ENCODE results near the gene SLC49A4. TPM values are rescaled to one million over a fixed set of nuclear protein-coding genes. Genes with fewer than 3 reads are reported as not detected.

SLC49A4 gene
- total RNA-seq, 1 donor from 2014 or later: 2.0 TPM

GRCh38 chr3:122903171-122903570 is 108.3 kb downstream of the SLC49A4 start:
- Mint-ChIP-seq H3K9me3 (no peaks in the 10 kb centered on the region), H3K4me3 (ENCODE audit: low read depth) (no peak overlapping the region), H3K27ac (no peak overlapping the region), H3K36me3 (ENCODE audit: low read depth) (no peaks in the 10 kb centered on the region), H3K27me3 (ENCODE audit: low read depth) (peaks cover 23% of the 10 kb centered on the region), H3K4me1 (ENCODE audit: low read depth) (no peaks in the 10 kb centered on the region)
- DNase-seq (ENCODE audit: low spot score): no peak
- intact Hi-C loops (cut with micrococcal nuclease): no loop called here

GRCh38 chr3:122907471-122907870 is 112.6 kb downstream of the SLC49A4 start:
- Mint-ChIP-seq H3K36me3 (ENCODE audit: low read depth) (no peaks in the 10 kb centered on the region), H3K4me1 (ENCODE audit: low read depth) (no peaks in the 10 kb centered on the region), H3K27ac (no peak overlapping the region), H3K4me3 (ENCODE audit: low read depth) (no peak overlapping the region), H3K9me3 (no peaks in the 10 kb centered on the region), H3K27me3 (ENCODE audit: low read depth) (peaks cover 26% of the 10 kb centered on the region)
- no peak for DNase-seq (ENCODE audit: low spot score)
- intact Hi-C loops (cut with micrococcal nuclease): no loop called here

- Mint-ChIP-seq H3K27me3 (ENCODE audit: low read depth) (peaks cover 27% of the 10 kb centered on the region), H3K9me3 (no peaks in the 10 kb centered on the region), H3K4me3 (ENCODE audit: low read depth) (no peak overlapping the region), H3K36me3 (ENCODE audit: low read depth) (no peaks in the 10 kb centered on the region), H3K4me1 (ENCODE audit: low read depth) (no peaks in the 10 kb centered on the region), H3K27ac (no peak overlapping the region)
- intact Hi-C loops (cut with micrococcal nuclease): no loop called here
- no peak for DNase-seq (ENCODE audit: low spot score)
Measured at GRCh38 chr3:122908251-122908650, 113.4 kb downstream of the SLC49A4 start.

- Mint-ChIP-seq H3K4me1 (ENCODE audit: low read depth) (peaks cover 3% of the 10 kb centered on the region), H3K27me3 (ENCODE audit: low read depth) (peaks cover 18% of the 10 kb centered on the region), H3K9me3 (no peaks in the 10 kb centered on the region), H3K4me3 (ENCODE audit: low read depth) (no peak overlapping the region), H3K36me3 (ENCODE audit: low read depth) (no peaks in the 10 kb centered on the region), H3K27ac (no peak overlapping the region)
- no peak for DNase-seq (ENCODE audit: low spot score)
- intact Hi-C loops (cut with micrococcal nuclease): no loop called here
Measured at GRCh38 chr3:122911901-122912300, 117.0 kb downstream of the SLC49A4 start.

GRCh38 chr3:122912772-122913538 is 118.1 kb downstream of the SLC49A4 start:
- peaks cover 14% of the 10 kb centered on the region for H3K27me3 Mint-ChIP-seq (ENCODE audit: low read depth)
- intact Hi-C loops (cut with micrococcal nuclease): no loop called here
- no peaks in the 10 kb centered on the region for H3K9me3 Mint-ChIP-seq
- no peak overlapping the region for H3K27ac Mint-ChIP-seq
- H3K4me3 Mint-ChIP-seq (ENCODE audit: low read depth): no peak overlapping the region
- H3K4me1 Mint-ChIP-seq (ENCODE audit: low read depth): peaks cover 3% of the 10 kb centered on the region
- no peak for DNase-seq (ENCODE audit: low spot score)
- H3K36me3 Mint-ChIP-seq (ENCODE audit: low read depth): no peaks in the 10 kb centered on the region

- intact Hi-C loops (cut with micrococcal nuclease): no loop called here
- H3K27me3 Mint-ChIP-seq (ENCODE audit: low read depth): peaks cover 14% of the 10 kb centered on the region
Measured at GRCh38 chr3:122913539-122914100, 118.8 kb downstream of the SLC49A4 start.

GRCh38 chr3:122915300-122916055 is 120.6 kb downstream of the SLC49A4 start:
- no peak for DNase-seq (ENCODE audit: low spot score)
- no peak overlapping the region for H3K4me3 Mint-ChIP-seq (ENCODE audit: low read depth)

More at GRCh38 chr3:122913539-122914100, 118.8 kb downstream of the SLC49A4 start:
- H3K4me1 Mint-ChIP-seq (ENCODE audit: low read depth): peaks cover 3% of the 10 kb centered on the region
- no peak overlapping the region for H3K27ac Mint-ChIP-seq
- DNase-seq (ENCODE audit: low spot score): no peak
- no peak overlapping the region for H3K4me3 Mint-ChIP-seq (ENCODE audit: low read depth)
- H3K36me3 Mint-ChIP-seq (ENCODE audit: low read depth): no peaks in the 10 kb centered on the region
- H3K9me3 Mint-ChIP-seq: no peaks in the 10 kb centered on the region

GRCh38 chr3:122916084-122916483 is 121.2 kb downstream of the SLC49A4 start:
- no peak overlapping the region for H3K4me3 Mint-ChIP-seq (ENCODE audit: low read depth)
- H3K4me1 Mint-ChIP-seq (ENCODE audit: low read depth): peaks cover 3% of the 10 kb centered on the region
- H3K27me3 Mint-ChIP-seq (ENCODE audit: low read depth): peaks cover 30% of the 10 kb centered on the region
- intact Hi-C loops (cut with micrococcal nuclease): no loop called here
- no peak for DNase-seq (ENCODE audit: low spot score)
- no peak overlapping the region for H3K27ac Mint-ChIP-seq
- H3K36me3 Mint-ChIP-seq (ENCODE audit: low read depth): no peaks in the 10 kb centered on the region
- H3K9me3 Mint-ChIP-seq: no peaks in the 10 kb centered on the region

More at GRCh38 chr3:122915300-122916055, 120.6 kb downstream of the SLC49A4 start:
- no peaks in the 10 kb centered on the region for H3K36me3 Mint-ChIP-seq (ENCODE audit: low read depth)
- H3K27ac Mint-ChIP-seq: no peak overlapping the region
- peaks cover 3% of the 10 kb centered on the region for H3K4me1 Mint-ChIP-seq (ENCODE audit: low read depth)
- intact Hi-C loops (cut with micrococcal nuclease): no loop called here
- no peaks in the 10 kb centered on the region for H3K9me3 Mint-ChIP-seq
- H3K27me3 Mint-ChIP-seq (ENCODE audit: low read depth): peaks cover 26% of the 10 kb centered on the region

- Mint-ChIP-seq H3K4me3 (ENCODE audit: low read depth) (no peak overlapping the region), H3K4me1 (ENCODE audit: low read depth) (peaks cover 3% of the 10 kb centered on the region), H3K36me3 (ENCODE audit: low read depth) (no peaks in the 10 kb centered on the region), H3K27ac (no peak overlapping the region), H3K9me3 (no peaks in the 10 kb centered on the region), H3K27me3 (ENCODE audit: low read depth) (peaks cover 35% of the 10 kb centered on the region)
- intact Hi-C loops (cut with micrococcal nuclease): no loop called here
- DNase-seq (ENCODE audit: low spot score): no peak
Measured at GRCh38 chr3:122916580-122916979, 121.7 kb downstream of the SLC49A4 start.

GRCh38 chr3:122917412-122917811 is 122.5 kb downstream of the SLC49A4 start:
- Mint-ChIP-seq H3K4me3 (ENCODE audit: low read depth) (no peak overlapping the region), H3K27me3 (ENCODE audit: low read depth) (peaks cover 32% of the 10 kb centered on the region), H3K9me3 (no peaks in the 10 kb centered on the region), H3K36me3 (ENCODE audit: low read depth) (no peaks in the 10 kb centered on the region), H3K4me1 (ENCODE audit: low read depth) (peaks cover 3% of the 10 kb centered on the region), H3K27ac (no peak overlapping the region)
- intact Hi-C loops (cut with micrococcal nuclease): no loop called here
- DNase-seq (ENCODE audit: low spot score): no peak

GRCh38 chr3:122918576-122919290 is 123.9 kb downstream of the SLC49A4 start:
- Mint-ChIP-seq H3K4me1 (ENCODE audit: low read depth) (peaks cover 3% of the 10 kb centered on the region), H3K9me3 (no peaks in the 10 kb centered on the region), H3K27me3 (ENCODE audit: low read depth) (peaks cover 31% of the 10 kb centered on the region), H3K4me3 (ENCODE audit: low read depth) (no peak overlapping the region), H3K27ac (no peak overlapping the region), H3K36me3 (ENCODE audit: low read depth) (no peaks in the 10 kb centered on the region)
- intact Hi-C loops (cut with micrococcal nuclease): no loop called here
- DNase-seq (ENCODE audit: low spot score): no peak

- Mint-ChIP-seq H3K36me3 (ENCODE audit: low read depth) (no peaks in the 10 kb centered on the region), H3K4me1 (ENCODE audit: low read depth) (peaks cover 3% of the 10 kb centered on the region), H3K4me3 (ENCODE audit: low read depth) (no peak overlapping the region), H3K9me3 (no peaks in the 10 kb centered on the region), H3K27me3 (ENCODE audit: low read depth) (peaks cover 27% of the 10 kb centered on the region), H3K27ac (no peak overlapping the region)
- no peak for DNase-seq (ENCODE audit: low spot score)
- intact Hi-C loops (cut with micrococcal nuclease): no loop called here
Measured at GRCh38 chr3:122919291-122919610, 124.4 kb downstream of the SLC49A4 start.

All from activated T-helper 2 cell treated with anti-CD3 and anti-CD28 coated beads, Interferon-gamma antibody, Interleukin-2, Interleukin-4, amounts not matched to agents 10 μg/mL and 5 μg/mL and 100 μg/mL, durations not matched to agents 14 hours and 24 hours and 36 hours (primary cell).